ENCODE data around the gene ASMT. TPM values are rescaled to one million over a fixed set of nuclear protein-coding genes. Genes with fewer than 3 reads are reported as not detected.

ASMT gene
- total RNA-seq, 4 donors from 2014 or later, result 1.4 TPM; not detected in 3

GRCh38 chrX:1659664-1660461 is 45.0 kb downstream of the ASMT start:
- Histone ChIP-seq H3K9me3 (no peaks in the 10 kb centered on the region), H3K36me3 (no peaks in the 10 kb centered on the region), H3K27ac (no peak overlapping the region), H3K4me1 (peaks cover 0 to 11% (median 0%) of the 10 kb centered on the region in 3 donors), H3K27me3 (no peaks in the 10 kb centered on the region), H3K4me3 (no peak overlapping the region)
- ATAC-seq, result no peak
- no peak for TF ChIP-seq POLR2A (IDR thresholded peaks at IDR 0.05)
- no peak for TF ChIP-seq POLR2AphosphoS5 (IDR thresholded peaks at IDR 0.05)
- no peak for TF ChIP-seq EP300 (IDR thresholded peaks at IDR 0.05)
- TF ChIP-seq, protein P1, sequence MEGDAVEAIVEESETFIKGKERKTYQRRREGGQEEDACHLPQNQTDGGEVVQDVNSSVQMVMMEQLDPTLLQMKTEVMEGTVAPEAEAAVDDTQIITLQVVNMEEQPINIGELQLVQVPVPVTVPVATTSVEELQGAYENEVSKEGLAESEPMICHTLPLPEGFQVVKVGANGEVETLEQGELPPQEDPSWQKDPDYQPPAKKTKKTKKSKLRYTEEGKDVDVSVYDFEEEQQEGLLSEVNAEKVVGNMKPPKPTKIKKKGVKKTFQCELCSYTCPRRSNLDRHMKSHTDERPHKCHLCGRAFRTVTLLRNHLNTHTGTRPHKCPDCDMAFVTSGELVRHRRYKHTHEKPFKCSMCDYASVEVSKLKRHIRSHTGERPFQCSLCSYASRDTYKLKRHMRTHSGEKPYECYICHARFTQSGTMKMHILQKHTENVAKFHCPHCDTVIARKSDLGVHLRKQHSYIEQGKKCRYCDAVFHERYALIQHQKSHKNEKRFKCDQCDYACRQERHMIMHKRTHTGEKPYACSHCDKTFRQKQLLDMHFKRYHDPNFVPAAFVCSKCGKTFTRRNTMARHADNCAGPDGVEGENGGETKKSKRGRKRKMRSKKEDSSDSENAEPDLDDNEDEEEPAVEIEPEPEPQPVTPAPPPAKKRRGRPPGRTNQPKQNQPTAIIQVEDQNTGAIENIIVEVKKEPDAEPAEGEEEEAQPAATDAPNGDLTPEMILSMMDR (IDR thresholded peaks at IDR 0.05), result no peak
- WGBS, 2 donors (ENCODE audit: low coverage in 1 of 2), result 77 to 81% methylated on average over 8 to 9 of the region's 34 CpGs

DNA sequence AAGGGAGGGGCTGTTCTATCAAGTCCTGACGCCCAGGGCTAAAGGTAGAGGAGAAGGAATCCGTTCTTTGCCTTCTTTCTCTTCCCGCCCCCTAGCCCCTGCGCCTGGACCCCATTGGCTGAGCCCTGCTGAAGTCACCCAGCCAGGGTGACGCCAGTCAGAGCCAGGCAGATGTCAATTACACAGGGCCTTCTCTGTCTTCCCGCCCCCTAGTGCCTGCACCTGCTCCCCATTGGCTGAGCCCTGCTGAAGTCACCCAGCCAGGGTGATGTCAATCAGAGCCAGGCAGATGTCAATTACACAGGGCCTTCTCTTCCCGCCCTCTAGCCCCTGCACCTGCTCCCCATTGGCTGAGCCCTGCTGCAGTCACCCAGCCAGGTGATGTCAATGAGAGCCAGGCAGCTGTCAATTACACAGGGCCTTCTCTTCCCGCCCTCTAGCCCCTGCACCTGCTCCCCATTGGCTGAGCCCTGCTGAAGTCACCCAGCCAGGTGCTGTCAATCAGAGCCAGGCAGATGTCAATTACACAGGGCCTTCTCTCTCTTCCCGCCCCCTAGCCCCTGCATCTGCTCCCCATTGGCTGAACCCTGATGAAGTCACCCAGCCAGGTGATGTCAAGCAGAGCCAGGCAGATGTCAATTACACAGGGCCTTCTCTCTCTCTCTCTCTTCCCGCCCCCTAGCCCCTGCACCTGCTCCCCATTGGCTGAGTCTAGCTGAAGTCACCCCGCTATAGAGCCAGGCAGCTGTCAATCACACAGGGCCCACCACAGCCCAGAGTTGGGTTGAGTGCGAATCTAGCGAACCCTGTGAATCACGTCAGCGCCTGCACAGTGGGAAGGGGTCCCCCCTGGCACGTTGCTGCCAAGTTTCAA is 46.4 kb downstream of the ASMT start:
- no peak for ATAC-seq
- Histone ChIP-seq H3K9me3 (peaks cover 0 to 8% (median 0%) of the 10 kb centered on the region in 3 donors), H3K27ac (no peak overlapping the region), H3K36me3 (no peaks in the 10 kb centered on the region), H3K4me3 (peak overlapping the region in 1 of 2 donors; percentile 5), H3K27me3 (no peaks in the 10 kb centered on the region), H3K4me1 (peaks cover 0 to 11% (median 0%) of the 10 kb centered on the region in 3 donors)
- no peak for TF ChIP-seq EP300 (IDR thresholded peaks at IDR 0.05)
- 62 to 69% methylated on average over 5 to 7 of the region's 16 CpGs for WGBS, 2 donors (ENCODE audit: low coverage in 1 of 2)

- Histone ChIP-seq H3K9me3 (peaks cover 0 to 12% (median 0%) of the 10 kb centered on the region in 3 donors), H3K4me3 (peak overlapping the region in 1 of 2 donors; percentile 5), H3K4me1 (peaks cover 0 to 11% (median 0%) of the 10 kb centered on the region in 3 donors), H3K36me3 (no peaks in the 10 kb centered on the region), H3K27ac (no peak overlapping the region), H3K27me3 (no peaks in the 10 kb centered on the region)
- TF ChIP-seq, protein P1 (IDR thresholded peaks at IDR 0.05), result no peak
- TF ChIP-seq EP300 (IDR thresholded peaks at IDR 0.05), result no peak
- TF ChIP-seq POLR2AphosphoS5 (IDR thresholded peaks at IDR 0.05), result no peak
- no peak for TF ChIP-seq POLR2A (IDR thresholded peaks at IDR 0.05)
- ATAC-seq, result no peak
- 88% methylated on average over 14 of the region's 15 CpGs; no CpG with 5 or more reads in 1 of the 2 donors for WGBS, 2 donors (ENCODE audit: low coverage in 1 of 2)
Measured at GRCh38 chrX:1661922-1662221, 47.0 kb downstream of the ASMT start.

DNA sequence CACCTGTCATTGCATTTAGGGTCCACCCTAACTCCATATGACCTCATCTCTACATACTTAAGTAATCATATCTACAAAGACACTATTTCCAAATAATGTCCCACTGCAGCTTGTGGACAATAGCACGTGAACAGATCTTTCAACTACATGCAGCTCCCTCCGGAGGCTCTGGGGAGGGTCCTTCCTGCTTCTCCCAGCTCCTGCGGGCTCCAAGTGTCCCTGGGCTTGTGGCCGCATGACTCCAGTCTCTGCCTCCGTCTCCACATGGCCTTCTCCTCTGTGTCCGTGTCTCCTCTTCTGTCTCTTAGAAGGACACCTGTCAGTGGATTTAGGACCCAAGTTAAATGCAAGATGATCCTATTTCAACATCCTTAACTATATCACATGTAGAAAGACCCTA is 52.7 kb downstream of the ASMT start:
- Histone ChIP-seq H3K27ac (no peak overlapping the region), H3K4me3 (no peak overlapping the region), H3K4me1 (no peaks in the 10 kb centered on the region), H3K27me3 (no peaks in the 10 kb centered on the region), H3K9me3 (peaks cover 0 to 12% (median 0%) of the 10 kb centered on the region in 3 donors), H3K36me3 (no peaks in the 10 kb centered on the region)
- ATAC-seq, result no peak
- WGBS, 2 donors (ENCODE audit: low coverage in 1 of 2), result 40 to 66% methylated on average over 2 to 6 of the region's 6 CpGs
- TF ChIP-seq POLR2A (IDR thresholded peaks at IDR 0.05) (no peak), POLR2AphosphoS5 (IDR thresholded peaks at IDR 0.05) (no peak), EP300 (IDR thresholded peaks at IDR 0.05) (no peak)
- TF ChIP-seq, protein P1 (IDR thresholded peaks at IDR 0.05), result no peak

GRCh38 chrX:1673337-1673736 is 58.5 kb downstream of the ASMT start:
- no peak for ATAC-seq
- H3K4me1 ChIP-seq, result no peaks in the 10 kb centered on the region
- H3K36me3 ChIP-seq, result no peaks in the 10 kb centered on the region
- no peak overlapping the region for H3K4me3 ChIP-seq
- H3K9me3 ChIP-seq, result no peaks in the 10 kb centered on the region
- H3K27ac ChIP-seq, result no peak overlapping the region
- TF ChIP-seq EP300 (IDR thresholded peaks at IDR 0.05) (no peak), POLR2AphosphoS5 (IDR thresholded peaks at IDR 0.05) (no peak), POLR2A (IDR thresholded peaks at IDR 0.05) (no peak)
- TF ChIP-seq, protein P1 (IDR thresholded peaks at IDR 0.05), result peak in 1 of 4 experiments; percentile 44
- no peaks in the 10 kb centered on the region for H3K27me3 ChIP-seq
- 73 to 80% methylated on average over 2 to 7 of the region's 7 CpGs for WGBS, 2 donors (ENCODE audit: low coverage in 1 of 2)
